ENCODE data around the gene GSTO1.

- TF ChIP-seq CTCF (IDR thresholded peaks at IDR 0.05) = no peak
- no peak for TF ChIP-seq POLR2A (IDR thresholded peaks at IDR 0.05)
Measured at GRCh38 chr10:104304927-104305326, 50.2 kb downstream of the GSTO1 start.

Measured in testis (tissue), 2 donors.